DLD1 (cell line): ENCODE measurements around the gene MINDY2.

Experiments
- in situ Hi-C: cut with HindIII; loops from 2 replicates; pipeline ENCODE4 v1.10.0; 2017; ENCODE audit warnings: low sequenced_read_pairs

The MINDY2 gene

GRCh38 chr15:58770857-58771620 lies at the start of gene MINDY2:
TSS of gene MINDY2 (plus strand) at chr15:58771302. CDS start at chr15:58771396, 94 bp downstream.
- in situ Hi-C loops: no loop called here

GRCh38 chr15:58724466-58724865 lies 46.6 kb upstream of the MINDY2 start:
- in situ Hi-C loops: no loop called here

- in situ Hi-C loops: no loop called here
Measured at GRCh38 chr15:58726867-58727266, 44.2 kb upstream of the MINDY2 start.

GRCh38 chr15:58731756-58732535 lies 39.2 kb upstream of the MINDY2 start:
- in situ Hi-C loops: no loop called here

GRCh38 chr15:58732625-58733363 lies 38.3 kb upstream of the MINDY2 start:
- in situ Hi-C loops: no loop called here

GRCh38 chr15:58734859-58735258 lies 36.2 kb upstream of the MINDY2 start:
- in situ Hi-C loops: no loop called here

GRCh38 chr15:58736018-58736643 lies 35.0 kb upstream of the MINDY2 start:
- in situ Hi-C loops: no loop called here

GRCh38 chr15:58737298-58737697 lies 33.8 kb upstream of the MINDY2 start:
- in situ Hi-C loops: no loop called here

- in situ Hi-C loops: no loop called here
Measured at GRCh38 chr15:58738046-58738707, 32.9 kb upstream of the MINDY2 start.

- in situ Hi-C loops: no loop called here
Measured at GRCh38 chr15:58740436-58740835, 30.7 kb upstream of the MINDY2 start.

GRCh38 chr15:58741032-58741431 lies 30.1 kb upstream of the MINDY2 start:
- in situ Hi-C loops: no loop called here

GRCh38 chr15:58742022-58742813 lies 28.9 kb upstream of the MINDY2 start:
- in situ Hi-C loops: no loop called here

- in situ Hi-C loops: no loop called here
Measured at GRCh38 chr15:58742819-58743502, 28.1 kb upstream of the MINDY2 start.

GRCh38 chr15:58746174-58746573 lies 24.9 kb upstream of the MINDY2 start:
- in situ Hi-C loops: no loop called here

- in situ Hi-C loops: no loop called here
Measured at GRCh38 chr15:58748040-58748851, 22.9 kb upstream of the MINDY2 start.

- in situ Hi-C loops: no loop called here
Measured at GRCh38 chr15:58748852-58749531, 22.1 kb upstream of the MINDY2 start.

- in situ Hi-C loops: no loop called here
Measured at GRCh38 chr15:58749532-58750337, 21.4 kb upstream of the MINDY2 start, which contains the start of gene ADAM10. TSS of gene ADAM10 (minus strand) at chr15:58749707. CDS start at chr15:58749534, 173 bp downstream.
